ENCODE results near the gene CAPN7.
A peak's percentile ranks its signal among the peaks of the same experiment; 100 is the strongest.

The CAPN7 gene

GRCh38 chr3:15281817-15282216 lies 75.8 kb downstream of the CAPN7 start:
- TF ChIP-seq TSHZ2 (CRISPR knock-in tag; IDR thresholded peaks at IDR 0.05) (no peak), PATZ1 (CRISPR knock-in tag; IDR thresholded peaks at IDR 0.05; ENCODE audit: borderline replicate concordance) (no peak), ZFP30 (CRISPR knock-in tag; IDR thresholded peaks at IDR 0.05) (no peak), ZFP3 (CRISPR knock-in tag; IDR thresholded peaks at IDR 0.05) (no peak), PPARA (CRISPR knock-in tag; IDR thresholded peaks at IDR 0.05; ENCODE audit: borderline replicate concordance) (no peak), TCF4 (CRISPR knock-in tag; IDR thresholded peaks at IDR 0.05; ENCODE audit: borderline replicate concordance) (no peak), ZC3H10 (CRISPR knock-in tag; IDR thresholded peaks at IDR 0.05) (no peak), BACH2 (CRISPR knock-in tag; IDR thresholded peaks at IDR 0.05; ENCODE audit: borderline replicate concordance) (no peak), ZNF565 (CRISPR knock-in tag; conservative IDR thresholded peaks at IDR 0.05; ENCODE audit: low read depth) (no peak), ZNF8 (CRISPR knock-in tag; IDR thresholded peaks at IDR 0.05) (no peak), TOX (CRISPR knock-in tag; IDR thresholded peaks at IDR 0.05; ENCODE audit: borderline replicate concordance) (no peak), CSDC2 (CRISPR knock-in tag; IDR thresholded peaks at IDR 0.05) (no peak), RARB (CRISPR knock-in tag; IDR thresholded peaks at IDR 0.05) (no peak), CREB5 (CRISPR knock-in tag; IDR thresholded peaks at IDR 0.05; ENCODE audit: low read depth) (no peak)
- no peak for ATAC-seq

- TF ChIP-seq TSHZ2 (CRISPR knock-in tag; IDR thresholded peaks at IDR 0.05), result no peak
- no peak for TF ChIP-seq ZFP30 (CRISPR knock-in tag; IDR thresholded peaks at IDR 0.05)
- TF ChIP-seq OSR1 (CRISPR knock-in tag; IDR thresholded peaks at IDR 0.05), result no peak
- no peak for TF ChIP-seq GLIS3 (CRISPR knock-in tag; IDR thresholded peaks at IDR 0.05)
- TF ChIP-seq RARB (CRISPR knock-in tag; IDR thresholded peaks at IDR 0.05), result no peak
- no peak for TF ChIP-seq CSDC2 (CRISPR knock-in tag; IDR thresholded peaks at IDR 0.05)
- TF ChIP-seq POU6F1 (CRISPR knock-in tag; IDR thresholded peaks at IDR 0.05; ENCODE audit: borderline replicate concordance, low read depth), result no peak
- no peak for ATAC-seq
These were observed 77.7 kb downstream of the CAPN7 start for GRCh38 chr3:15283702-15284101.

- ATAC-seq, result peak; percentile 62
- no peak for TF ChIP-seq TOX (CRISPR knock-in tag; IDR thresholded peaks at IDR 0.05; ENCODE audit: borderline replicate concordance)
- no peak for TF ChIP-seq ISL1 (CRISPR knock-in tag; IDR thresholded peaks at IDR 0.05)
- TF ChIP-seq ESRRG (CRISPR knock-in tag; IDR thresholded peaks at IDR 0.05), result no peak
- no peak for TF ChIP-seq ARNTL (CRISPR knock-in tag; IDR thresholded peaks at IDR 0.05; ENCODE audit: borderline replicate concordance, low read depth)
- no peak for TF ChIP-seq CSDC2 (CRISPR knock-in tag; IDR thresholded peaks at IDR 0.05)
- TF ChIP-seq ZNF565 (CRISPR knock-in tag; conservative IDR thresholded peaks at IDR 0.05; ENCODE audit: low read depth), result no peak
- no peak for TF ChIP-seq SNAI2 (CRISPR knock-in tag; IDR thresholded peaks at IDR 0.05)
- no peak for TF ChIP-seq RARB (CRISPR knock-in tag; IDR thresholded peaks at IDR 0.05)
- TF ChIP-seq TSHZ2 (CRISPR knock-in tag; IDR thresholded peaks at IDR 0.05), result no peak
- no peak for TF ChIP-seq BACH2 (CRISPR knock-in tag; IDR thresholded peaks at IDR 0.05; ENCODE audit: borderline replicate concordance)
- TF ChIP-seq ZFP30 (CRISPR knock-in tag; IDR thresholded peaks at IDR 0.05), result no peak
- TF ChIP-seq ZFP3 (CRISPR knock-in tag; IDR thresholded peaks at IDR 0.05), result no peak
These were observed 78.3 kb downstream of the CAPN7 start for GRCh38 chr3:15284121-15284889.

Data from SK-N-SH treated with all-trans-retinoic acid at 6 μM for 48 hours (cell line).